Loucy (cell line): ENCODE results near the gene FAM162B.

Experiments used
- H2AFZ ChIP-seq: fragments of 200-600 bp; sonication (generic); 2 replicates; pipeline ENCODE4 v1.6.0; 2016; ENCODE audit warnings: antibody characterized with exemption, mild to moderate bottlenecking, low read length, moderate library complexity
- H3F3A ChIP-seq: fragments of 200-600 bp; 2 replicates; pipeline ENCODE4 v1.6.0; 2016; ENCODE audit warnings: antibody characterized with exemption, low read depth, mild to moderate bottlenecking
- H3K27me3 ChIP-seq: fragments of 200-600 bp; sonication (generic); 2 replicates; pipeline ENCODE4 v1.6.1; 2014; ENCODE audit warnings: low read length, mild to moderate bottlenecking; ENCODE audit not compliant: insufficient read depth, poor library complexity, severe bottlenecking
- H3K36me3 ChIP-seq: fragments of 200-600 bp; sonication (generic); 2 replicates; pipeline ENCODE4 v1.6.1; 2016; ENCODE audit warnings: low read length; ENCODE audit not compliant: insufficient read depth
- H3K4me1 ChIP-seq: fragments of 200-600 bp; sonication (generic); 2 replicates; pipeline ENCODE4 v1.5.1; 2014; ENCODE audit warnings: low read length, mild to moderate bottlenecking; ENCODE audit not compliant: insufficient read depth, poor library complexity, severe bottlenecking
- H3K4me2 ChIP-seq: fragments of 200-600 bp; sonication (generic); 2 replicates; pipeline ENCODE4 v1.6.0; 2014; ENCODE audit warnings: antibody characterized with exemption, low read length, low read depth, mild to moderate bottlenecking; ENCODE audit not compliant: poor library complexity, severe bottlenecking
- H3K4me3 ChIP-seq: fragments of 200-600 bp; sonication (generic); 2 replicates; pipeline ENCODE4 v1.5.1; 2014; ENCODE audit warnings: low read length, mild to moderate bottlenecking, mixed read lengths; ENCODE audit not compliant: poor library complexity, severe bottlenecking
- H3K79me2 ChIP-seq: fragments of 200-600 bp; sonication (generic); 2 replicates; pipeline ENCODE4 v1.6.1; 2014; ENCODE audit warnings: low read length; ENCODE audit not compliant: insufficient read depth
- H3K9ac ChIP-seq: fragments of 200-600 bp; sonication (generic); 2 replicates; pipeline ENCODE4 v1.6.0; 2014; ENCODE audit warnings: mild to moderate bottlenecking, low read depth, low read length, moderate library complexity; ENCODE audit not compliant: poor library complexity, severe bottlenecking
- H3K9me2 ChIP-seq: fragments of 200-600 bp; sonication (generic); replicated peaks from 2 replicates; pipeline ENCODE4 v1.6.1; 2016; ENCODE audit warnings: low read depth, low read length, mixed read lengths
- H3K9me3 ChIP-seq: fragments of 200-600 bp; sonication (generic); 2 replicates; pipeline ENCODE4 v1.6.1; 2014; ENCODE audit warnings: mild to moderate bottlenecking, antibody characterized with exemption, low read length, low read depth; ENCODE audit not compliant: insufficient read depth
- H4K20me1 ChIP-seq: fragments of 200-600 bp; sonication (generic); 2 replicates; pipeline ENCODE4 v1.6.0; 2014; ENCODE audit warnings: antibody characterized with exemption, low read length, mild to moderate bottlenecking; ENCODE audit not compliant: insufficient read depth, poor library complexity, severe bottlenecking
- CTCF ChIP-seq: fragments of 200-600 bp; sonication (generic); conservative IDR thresholded peaks from 2 replicates; pipeline ENCODE4 v1.5.1; 2014; ENCODE audit warnings: mild to moderate bottlenecking, antibody characterized with exemption, low read length
- EZH2phosphoT487 ChIP-seq: fragments of 200-600 bp; IDR thresholded peaks from 2 replicates; pipeline ENCODE4 v1.6.1; 2018; ENCODE audit warnings: antibody characterized with exemption, mild to moderate bottlenecking, moderate library complexity, borderline replicate concordance

The FAM162B gene

GRCh38 chr6:116764629-116764960 is 924 bp downstream of the FAM162B start:
- TF ChIP-seq CTCF = no peak
- TF ChIP-seq EZH2phosphoT487 = no peak
- Histone ChIP-seq H2AFZ (no peak overlapping the region), H3K9ac (no peak overlapping the region), H3F3A (no peaks in the 10 kb centered on the region), H3K79me2 (no peaks in the 10 kb centered on the region), H3K4me1 (no peaks in the 10 kb centered on the region), H4K20me1 (no peaks in the 10 kb centered on the region), H3K27me3 (no peaks in the 10 kb centered on the region), H3K4me3 (no peak overlapping the region), H3K9me3 (no peaks in the 10 kb centered on the region), H3K4me2 (no peak overlapping the region), H3K36me3 (no peaks in the 10 kb centered on the region), H3K9me2 (no peaks in the 10 kb centered on the region)

- H3K27me3 ChIP-seq = no peaks in the 10 kb centered on the region
- no peak overlapping the region for H3K4me2 ChIP-seq
- H3K36me3 ChIP-seq = no peaks in the 10 kb centered on the region
- H3K79me2 ChIP-seq = no peaks in the 10 kb centered on the region
- H4K20me1 ChIP-seq = no peaks in the 10 kb centered on the region
- H3K4me1 ChIP-seq = no peaks in the 10 kb centered on the region
- no peak overlapping the region for H3K4me3 ChIP-seq
- H3K9me2 ChIP-seq = no peaks in the 10 kb centered on the region
- H3F3A ChIP-seq = no peaks in the 10 kb centered on the region
- no peak overlapping the region for H3K9ac ChIP-seq
- H3K9me3 ChIP-seq = no peaks in the 10 kb centered on the region
- TF ChIP-seq EZH2phosphoT487 (no peak), CTCF (no peak)
- no peak overlapping the region for H2AFZ ChIP-seq
Measured at GRCh38 chr6:116763906-116764628, 1.5 kb downstream of the FAM162B start.

- no peaks in the 10 kb centered on the region for H3K36me3 ChIP-seq
- H3K4me2 ChIP-seq = no peak overlapping the region
- no peak for TF ChIP-seq CTCF
- TF ChIP-seq EZH2phosphoT487 = no peak
Measured at GRCh38 chr6:116763048-116763447, 2.5 kb downstream of the FAM162B start.

More at GRCh38 chr6:116763048-116763447, 2.5 kb downstream of the FAM162B start:
- Histone ChIP-seq H3F3A (no peaks in the 10 kb centered on the region), H3K4me3 (no peak overlapping the region), H2AFZ (no peak overlapping the region), H3K9me3 (no peaks in the 10 kb centered on the region), H3K9ac (no peak overlapping the region), H3K79me2 (no peaks in the 10 kb centered on the region), H3K27me3 (no peaks in the 10 kb centered on the region), H3K9me2 (no peaks in the 10 kb centered on the region), H3K4me1 (no peaks in the 10 kb centered on the region), H4K20me1 (no peaks in the 10 kb centered on the region)
